NOMO-1 treated with DMSO at 0.1 percent for 48 hours (cell line): ENCODE data around the gene PRKN.

Source experiments
- DNase-seq: peaks from one replicate; lab custom pipeline; 2025; ENCODE audit not compliant: unreplicated experiment; lab: John Stamatoyannopoulos, UW

The PRKN gene

DNA sequence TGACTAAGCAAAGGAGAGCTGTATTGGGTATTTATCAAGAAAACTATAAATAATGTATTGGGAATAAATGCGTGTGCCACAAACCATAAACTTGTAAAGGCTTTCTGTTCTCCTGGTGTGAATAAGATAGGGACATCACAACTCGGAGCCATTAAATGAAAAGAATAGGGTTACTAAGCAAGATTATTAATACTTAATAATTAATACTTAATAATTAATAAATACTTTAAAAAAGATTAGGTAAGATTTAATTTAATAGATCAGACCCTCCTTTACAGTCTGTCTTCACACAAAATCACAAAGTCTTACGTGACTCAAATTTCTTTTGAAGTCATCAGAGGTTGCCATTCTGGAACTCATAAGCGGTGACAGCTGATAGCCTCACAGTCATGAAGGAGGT, 648.9 kb downstream of the PRKN start:
- no peak for DNase-seq

GRCh38 chr6:162078126-162078525, 649.4 kb downstream of the PRKN start:
- DNase-seq: no peak

- DNase-seq: no peak
These were observed 650.8 kb downstream of the PRKN start for GRCh38 chr6:162076816-162077215.

GRCh38 chr6:162074641-162075275, 652.8 kb downstream of the PRKN start:
- DNase-seq: no peak

GRCh38 chr6:162070639-162071038, 656.9 kb downstream of the PRKN start:
- no peak for DNase-seq

GRCh38 chr6:162069995-162070394, 657.6 kb downstream of the PRKN start:
- DNase-seq: no peak

DNA sequence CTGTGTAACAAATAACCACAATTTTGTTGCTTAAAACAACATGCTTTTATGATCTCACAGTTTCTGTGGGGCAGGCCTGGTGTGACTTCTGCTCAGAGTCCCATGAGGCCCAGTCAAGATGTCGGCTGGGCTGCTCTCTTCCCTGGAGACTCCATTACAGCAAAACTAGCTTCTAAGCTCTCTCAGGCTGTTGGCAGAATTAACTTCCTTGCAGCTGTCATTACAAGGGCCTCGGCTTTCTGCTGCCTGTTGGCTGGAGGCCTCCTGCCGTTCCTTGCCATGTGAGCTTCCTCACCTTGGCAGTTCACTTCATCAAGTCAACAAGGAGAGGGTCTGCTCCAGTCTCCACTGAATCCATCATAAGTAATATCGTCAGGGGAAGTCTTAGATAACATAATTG, 659.2 kb downstream of the PRKN start:
- DNase-seq: no peak

GRCh38 chr6:162063666-162064065, 663.9 kb downstream of the PRKN start:
- no peak for DNase-seq

DNA sequence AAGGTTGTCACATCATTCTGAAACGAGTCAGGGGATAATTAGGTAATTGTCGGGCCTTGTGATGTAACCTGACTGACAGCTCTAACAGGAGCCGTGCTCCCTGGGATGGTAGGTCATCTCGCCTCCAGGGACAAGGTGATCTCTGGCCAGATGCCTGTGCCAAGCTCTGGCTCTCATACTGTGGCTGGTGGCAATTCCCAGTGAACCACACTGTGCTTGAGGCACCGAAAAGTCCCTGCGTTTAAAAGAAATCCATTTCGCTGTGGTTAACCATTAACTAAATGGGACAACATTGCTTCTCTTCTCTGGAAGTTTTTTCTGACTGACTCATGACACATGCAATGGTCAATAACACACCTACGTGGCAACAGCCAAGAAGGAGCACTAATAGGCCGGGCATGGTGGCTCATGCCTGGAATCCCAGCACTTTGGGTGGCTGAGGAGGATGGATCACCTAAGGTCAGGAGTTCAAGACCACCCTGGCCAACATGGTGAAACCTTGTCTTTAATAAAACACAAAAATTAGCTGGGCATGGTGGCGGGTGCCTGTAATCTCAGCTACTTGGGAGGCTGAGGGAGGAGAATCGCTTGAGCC, 669.2 kb downstream of the PRKN start:
- no peak for DNase-seq

GRCh38 chr6:162056745-162057144, 670.8 kb downstream of the PRKN start:
- DNase-seq: no peak

DNA sequence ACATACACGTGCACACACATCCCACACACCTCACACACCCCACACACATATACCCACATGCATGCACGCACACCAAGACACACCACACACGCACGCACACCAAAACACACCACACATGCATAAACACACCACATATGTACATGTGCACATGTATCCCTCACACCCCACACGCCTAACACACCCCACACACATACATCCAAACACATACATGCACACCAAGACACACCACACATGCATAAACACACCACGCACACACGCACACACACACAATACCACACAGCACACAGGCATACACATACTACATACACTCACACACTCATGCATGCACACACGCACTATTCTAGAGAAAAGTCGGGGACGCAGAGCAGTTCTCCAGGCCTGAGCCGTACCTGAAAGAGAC, 671.5 kb downstream of the PRKN start:
- no peak for DNase-seq

DNA sequence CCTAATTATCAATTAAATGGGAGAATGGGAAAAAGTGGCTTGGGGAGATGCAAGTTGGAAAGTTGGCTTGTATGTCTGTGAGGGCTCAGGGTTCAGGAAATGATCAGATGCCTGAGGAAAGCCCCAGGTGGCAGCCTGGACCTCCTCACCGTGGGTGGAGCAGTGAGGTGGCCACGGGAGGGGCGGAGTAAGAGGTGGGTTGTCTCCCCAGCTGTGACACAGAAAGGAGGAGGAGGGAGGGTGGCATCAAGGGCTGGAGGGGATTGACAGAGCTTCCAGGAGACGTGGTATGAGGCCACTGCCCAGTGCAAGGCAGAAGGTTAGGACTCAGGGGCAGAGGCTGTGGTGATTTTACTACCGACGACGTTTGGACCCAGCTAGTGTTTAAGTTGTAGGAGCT, 672.2 kb downstream of the PRKN start:
- DNase-seq: no peak

GRCh38 chr6:162053084-162053483, 674.5 kb downstream of the PRKN start:
- DNase-seq: no peak

DNA sequence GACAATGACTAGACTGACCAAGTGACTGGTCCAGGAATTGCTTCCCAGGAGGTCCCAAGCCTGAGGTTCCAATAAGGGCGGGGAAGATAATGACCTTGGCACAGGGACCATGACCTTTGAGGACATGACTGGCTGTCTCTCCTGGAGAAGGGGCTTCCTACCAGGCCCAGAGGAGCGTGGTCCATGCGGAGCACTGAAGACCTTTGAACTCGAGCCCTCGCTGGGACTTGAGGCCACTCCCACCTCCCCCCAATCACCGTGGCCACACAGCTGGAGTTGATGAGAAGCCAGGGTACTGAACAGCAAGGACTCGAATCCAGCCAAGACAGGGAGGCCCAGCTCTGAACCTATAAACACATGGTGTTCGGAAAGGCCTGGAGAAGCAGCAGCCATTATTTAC, 677.0 kb downstream of the PRKN start:
- DNase-seq: no peak

- no peak for DNase-seq
These were observed 681.2 kb downstream of the PRKN start for GRCh38 chr6:162046324-162046723.

DNA sequence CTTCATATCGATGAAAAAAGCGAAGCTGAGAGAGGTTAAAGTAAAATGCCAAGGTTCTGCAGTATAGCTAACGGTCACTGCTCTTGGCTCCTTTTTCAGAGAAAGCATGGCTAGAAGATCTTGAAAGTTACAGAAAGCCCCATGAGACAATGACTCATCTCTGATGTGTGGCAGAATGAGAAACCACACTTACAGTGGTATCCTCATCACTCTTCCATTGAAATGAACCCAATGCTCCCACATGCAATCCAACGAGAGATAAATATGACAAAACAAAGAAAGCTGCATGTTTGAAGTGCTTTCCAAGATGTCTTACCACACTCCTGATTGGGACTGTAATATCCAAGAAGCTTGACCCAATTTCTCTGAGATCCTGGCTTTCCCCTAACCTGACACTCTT, 694.9 kb downstream of the PRKN start:
- DNase-seq: no peak

DNA sequence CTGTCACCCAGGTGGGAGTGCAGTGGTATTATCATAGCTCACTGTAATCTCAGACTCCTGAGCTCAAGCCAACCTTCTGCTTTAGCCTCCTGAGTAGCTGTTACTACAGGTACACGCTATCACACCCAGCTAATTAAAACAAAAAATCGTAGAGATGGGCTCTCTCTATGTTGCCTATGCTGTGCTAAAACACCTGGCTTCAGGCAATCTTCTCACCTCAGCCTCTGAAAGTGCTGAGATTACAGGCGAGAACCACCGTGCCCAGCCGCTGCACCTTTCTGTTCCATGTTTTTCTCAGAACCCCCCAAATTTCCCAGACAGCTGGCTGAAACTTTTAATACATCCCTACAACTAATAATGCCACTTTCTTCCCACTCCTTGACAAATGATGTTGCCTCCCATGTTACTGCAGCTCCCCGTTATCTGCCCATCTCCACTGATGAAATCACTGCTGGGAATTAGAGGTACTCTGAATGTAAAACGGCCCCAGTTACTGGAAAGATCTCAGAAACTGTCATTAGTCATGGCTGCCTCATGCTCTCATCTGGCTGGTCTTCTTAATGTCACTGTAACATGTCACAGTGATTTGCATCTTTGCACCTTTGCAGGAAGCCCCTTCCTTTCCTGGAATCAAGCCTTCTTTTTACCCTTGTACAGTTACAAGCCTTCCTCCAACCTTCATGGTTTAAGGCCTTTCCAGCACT, 697.5 kb downstream of the PRKN start:
- no peak for DNase-seq

- no peak for DNase-seq
These were observed 700.7 kb downstream of the PRKN start for GRCh38 chr6:162026843-162027242.

- DNase-seq: no peak
These were observed 701.5 kb downstream of the PRKN start for GRCh38 chr6:162026031-162026430.

DNA sequence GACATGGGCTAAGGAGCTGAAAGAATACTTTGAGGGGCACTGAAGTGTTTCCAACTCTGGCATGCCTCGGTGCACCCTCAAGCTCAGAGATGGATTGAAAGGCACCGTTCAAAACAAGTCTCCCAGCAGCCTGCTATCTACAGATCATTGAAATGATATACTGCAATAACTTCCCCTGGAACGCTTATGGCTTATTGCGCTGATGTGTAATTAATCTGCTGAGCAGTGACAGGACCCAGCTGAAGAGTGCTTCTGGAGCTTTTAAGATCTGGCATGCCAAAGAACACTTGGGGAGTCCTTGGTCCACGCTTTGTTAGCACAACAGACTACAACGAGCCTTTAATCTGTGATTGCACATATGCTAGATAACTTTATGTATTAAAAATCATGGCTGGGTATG, 708.2 kb downstream of the PRKN start:
- DNase-seq: no peak

- no peak for DNase-seq
These were observed 710.0 kb downstream of the PRKN start for GRCh38 chr6:162017536-162017935.

GRCh38 chr6:162014069-162014811, 713.3 kb downstream of the PRKN start:
- DNase-seq: no peak
